ENCODE data around the gene SMIM20.

Gene SMIM20

DNA sequence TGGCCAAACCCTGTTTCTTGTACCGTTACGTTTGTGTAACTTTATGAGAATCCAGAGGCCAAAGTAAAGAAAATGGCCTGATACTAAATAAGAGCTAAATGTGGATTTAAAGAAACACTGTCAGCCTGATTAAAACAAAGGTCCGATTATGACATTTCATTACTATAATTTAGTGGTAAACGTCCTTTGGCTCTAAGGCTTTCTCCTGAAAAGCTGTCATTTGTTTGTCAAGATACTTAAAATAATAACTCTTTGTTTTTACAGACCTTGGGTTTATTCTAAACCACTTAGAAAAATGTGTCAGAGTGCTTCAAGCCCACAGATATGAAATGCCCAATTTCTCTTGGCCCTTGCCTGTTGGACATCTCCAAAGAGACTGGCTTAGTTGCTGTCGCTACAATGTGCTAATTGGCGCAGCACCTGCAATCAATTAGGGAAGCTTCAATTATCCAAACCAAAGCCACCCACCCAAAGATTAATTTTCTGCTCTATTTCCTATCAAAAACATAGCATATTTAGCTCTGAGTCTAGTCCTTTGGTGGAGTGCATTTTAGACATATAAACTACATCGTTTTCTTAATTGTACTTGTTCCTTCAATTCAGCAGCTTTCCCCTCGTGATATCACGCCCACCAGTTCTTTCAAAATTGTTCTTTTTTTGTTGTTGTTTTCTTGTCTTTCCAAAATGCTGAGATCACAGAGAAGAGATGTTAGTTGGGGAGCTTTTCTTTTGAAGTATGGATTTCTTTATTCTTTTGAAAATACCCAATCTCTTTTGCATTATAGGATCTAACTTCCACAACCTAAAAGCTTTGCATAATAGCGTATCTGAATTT is 13.6 kb downstream of the SMIM20 start:
- H3K36me3 ChIP-seq (ENCODE audit: insufficient read depth, low read length) = no peaks in the 10 kb centered on the region
- H3K9ac ChIP-seq (ENCODE audit: low read depth, low read length) = no peak overlapping the region
- peaks cover 7% of the 10 kb centered on the region; the same call in 1 of the 2 replicates for H3K4me1 ChIP-seq (ENCODE audit: insufficient read depth, low read length)
- H3K9me3 ChIP-seq (ENCODE audit: control insufficient read depth, insufficient read depth, low read length) = no peaks in the 10 kb centered on the region

DNA sequence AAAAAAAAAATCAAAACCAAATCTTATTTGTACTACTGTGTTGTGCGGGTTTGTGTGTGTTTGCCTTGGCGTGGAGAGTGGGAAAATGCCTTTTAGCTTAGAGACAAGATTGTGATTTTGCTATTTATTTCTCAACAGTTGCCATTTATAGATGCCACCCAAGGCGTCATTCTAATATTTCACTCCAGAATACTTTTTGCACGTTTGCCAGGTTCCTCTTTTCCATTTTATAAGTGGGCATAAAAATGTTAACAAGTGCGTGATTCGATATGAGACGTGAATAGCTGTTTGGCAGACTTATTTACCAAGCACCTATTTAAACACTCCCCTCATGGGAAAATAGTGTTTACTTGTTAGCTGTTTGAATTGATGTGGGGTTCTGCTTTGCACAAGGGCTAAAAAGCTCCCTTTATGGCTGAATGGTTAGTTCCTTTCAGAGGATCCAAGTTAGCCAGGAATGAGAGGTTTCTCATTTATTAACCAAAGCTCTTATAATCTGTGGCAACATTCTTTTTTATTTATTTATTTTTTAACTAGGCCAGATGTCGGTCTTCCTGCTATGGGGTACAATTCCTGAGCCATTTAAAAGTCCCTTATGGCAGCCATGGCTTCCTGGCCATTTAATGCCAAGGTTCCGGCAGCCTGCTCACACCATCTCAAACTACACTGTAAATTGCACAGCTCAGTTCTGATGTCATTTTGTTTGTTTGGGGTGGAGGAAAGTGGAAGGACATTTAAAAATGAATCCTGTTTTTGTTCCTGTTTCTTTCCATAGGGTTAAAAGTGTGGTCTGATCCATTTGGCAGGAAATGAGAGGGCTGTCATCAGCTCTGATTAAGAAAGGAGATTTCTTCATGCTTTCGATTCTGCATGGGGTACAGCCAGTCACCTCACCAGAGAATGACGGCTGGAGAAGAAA is 14.6 kb downstream of the SMIM20 start:
- no peaks in the 10 kb centered on the region for H3K9me3 ChIP-seq (ENCODE audit: control insufficient read depth, insufficient read depth, low read length)
- H3K4me1 ChIP-seq (ENCODE audit: insufficient read depth, low read length) = peaks cover 7% of the 10 kb centered on the region; the same call in 1 of the 2 replicates
- no peak overlapping the region for H3K9ac ChIP-seq (ENCODE audit: low read depth, low read length)
- H3K36me3 ChIP-seq (ENCODE audit: insufficient read depth, low read length) = no peaks in the 10 kb centered on the region

DNA sequence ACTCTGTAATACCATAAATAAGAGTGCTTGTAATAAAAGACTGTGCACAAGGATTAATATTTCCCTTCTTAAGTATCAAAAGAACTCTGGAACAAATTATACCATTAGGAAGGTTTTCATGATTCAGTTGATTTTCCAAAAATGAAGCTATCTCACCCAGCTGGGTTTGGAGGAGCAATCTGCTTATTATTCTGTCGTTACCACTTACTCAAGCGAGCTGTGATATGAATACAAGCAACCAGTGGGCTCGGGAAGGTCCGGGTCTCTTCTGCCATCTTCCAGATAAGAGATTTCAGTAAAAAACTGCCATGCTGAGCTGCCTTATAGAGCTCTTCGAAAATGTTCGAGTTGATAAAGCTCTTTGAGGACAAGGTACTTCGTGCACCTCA is 15.3 kb downstream of the SMIM20 start:
- H3K4me1 ChIP-seq (ENCODE audit: insufficient read depth, low read length) = peaks cover 7% of the 10 kb centered on the region; the same call in 1 of the 2 replicates
- no peak overlapping the region for H3K9ac ChIP-seq (ENCODE audit: low read depth, low read length)
- no peaks in the 10 kb centered on the region for H3K36me3 ChIP-seq (ENCODE audit: insufficient read depth, low read length)
- H3K9me3 ChIP-seq (ENCODE audit: control insufficient read depth, insufficient read depth, low read length) = no peaks in the 10 kb centered on the region

DNA sequence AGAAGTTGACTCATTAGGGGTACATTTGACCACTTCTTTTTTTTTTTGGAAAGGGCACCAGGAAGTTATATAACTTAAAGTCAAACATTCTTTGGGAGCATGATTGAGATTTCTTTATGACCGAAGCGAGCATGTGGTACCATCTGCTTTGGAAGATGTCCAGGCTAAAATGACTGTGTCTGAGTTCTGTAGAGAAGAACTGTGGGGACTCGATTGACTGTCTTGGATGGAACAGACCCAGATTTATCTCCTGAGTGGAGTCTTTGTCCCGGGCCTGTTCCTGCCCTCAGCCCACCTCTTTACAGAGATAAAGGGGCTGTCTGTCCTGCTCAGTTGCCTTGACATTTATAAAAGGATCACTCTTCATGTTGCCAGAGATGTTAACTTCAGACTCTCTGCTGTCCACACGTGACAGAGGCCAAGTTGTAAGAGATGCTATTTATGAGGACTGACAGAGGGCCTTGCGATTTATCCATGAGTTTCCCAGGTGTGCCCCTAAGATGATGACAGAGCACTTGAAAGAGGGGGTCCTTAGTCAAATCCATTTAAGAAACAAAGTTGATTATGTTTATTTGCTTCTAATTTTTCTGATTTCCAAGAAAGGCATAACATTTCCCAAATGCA is 16.8 kb downstream of the SMIM20 start:
- peaks cover 7% of the 10 kb centered on the region; the same call in 1 of the 2 replicates for H3K4me1 ChIP-seq (ENCODE audit: insufficient read depth, low read length)
- H3K36me3 ChIP-seq (ENCODE audit: insufficient read depth, low read length) = no peaks in the 10 kb centered on the region
- H3K9ac ChIP-seq (ENCODE audit: low read depth, low read length) = no peak overlapping the region
- H3K9me3 ChIP-seq (ENCODE audit: control insufficient read depth, insufficient read depth, low read length) = no peaks in the 10 kb centered on the region

DNA sequence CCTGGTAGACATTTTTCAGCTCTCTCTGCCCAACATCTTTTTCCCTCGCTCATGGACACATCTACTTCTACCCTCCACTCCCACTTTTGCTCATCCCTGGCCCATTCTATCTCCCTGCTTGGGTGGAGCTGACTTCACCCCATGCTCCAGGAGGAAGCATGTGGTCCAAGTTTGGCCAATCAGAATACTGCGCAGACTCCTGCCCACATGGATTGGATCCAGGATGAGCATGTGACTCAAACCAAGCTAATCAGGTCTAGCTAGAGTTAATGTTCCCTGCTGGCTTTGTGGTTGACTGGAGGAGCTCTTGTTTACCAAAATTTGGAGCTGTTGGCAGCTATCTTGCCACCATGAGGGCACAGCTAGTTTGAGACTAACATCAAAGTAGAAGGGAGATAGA is 22.7 kb downstream of the SMIM20 start:
- no peak overlapping the region for H3K9ac ChIP-seq (ENCODE audit: low read depth, low read length)
- no peaks in the 10 kb centered on the region for H3K36me3 ChIP-seq (ENCODE audit: insufficient read depth, low read length)
- H3K4me1 ChIP-seq (ENCODE audit: insufficient read depth, low read length) = no peaks in the 10 kb centered on the region
- no peaks in the 10 kb centered on the region for H3K9me3 ChIP-seq (ENCODE audit: control insufficient read depth, insufficient read depth, low read length)

DNA sequence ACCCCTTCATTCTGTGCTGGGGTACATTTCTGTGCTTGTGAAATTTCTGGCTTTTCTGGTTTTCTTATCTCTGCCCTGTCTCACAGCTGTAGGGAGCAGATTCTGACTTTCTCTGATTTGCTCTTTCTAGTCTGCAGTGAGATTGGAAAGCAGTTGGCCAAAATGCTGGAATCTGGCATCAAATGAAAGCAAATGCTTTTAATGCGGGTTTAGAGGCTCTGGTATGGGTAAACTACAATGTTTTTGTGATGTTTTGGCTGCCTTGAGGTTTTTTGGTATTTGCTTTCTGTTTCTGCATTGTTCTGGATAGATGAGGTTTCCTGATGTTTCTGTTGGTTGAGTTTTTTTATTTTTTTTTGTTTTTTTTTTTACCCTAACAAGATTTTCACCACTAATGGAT is 23.8 kb downstream of the SMIM20 start:
- no peaks in the 10 kb centered on the region for H3K9me3 ChIP-seq (ENCODE audit: control insufficient read depth, insufficient read depth, low read length)
- no peak overlapping the region for H3K9ac ChIP-seq (ENCODE audit: low read depth, low read length)
- H3K36me3 ChIP-seq (ENCODE audit: insufficient read depth, low read length) = no peaks in the 10 kb centered on the region
- H3K4me1 ChIP-seq (ENCODE audit: insufficient read depth, low read length) = no peaks in the 10 kb centered on the region

DNA sequence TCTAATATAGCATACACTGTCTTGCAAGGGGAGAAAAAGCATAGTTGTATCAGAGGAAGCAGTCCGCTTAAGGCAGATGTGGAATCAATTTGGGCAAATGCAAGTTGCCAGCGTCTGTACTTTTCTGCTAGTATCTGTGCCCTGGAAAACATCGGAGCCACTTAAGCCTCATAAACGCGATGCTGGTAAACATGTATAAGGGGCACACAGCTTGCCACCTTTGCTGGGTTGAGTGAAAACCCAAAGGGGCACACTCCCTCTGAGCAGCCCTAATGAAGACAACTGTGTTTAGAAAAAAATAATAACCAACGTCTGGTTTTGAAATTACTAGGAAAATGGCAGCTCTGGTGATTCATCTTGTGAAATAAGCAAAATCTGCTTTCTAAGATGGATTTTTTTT is 24.3 kb downstream of the SMIM20 start:
- Histone ChIP-seq H3K9me3 (ENCODE audit: control insufficient read depth, insufficient read depth, low read length) (no peaks in the 10 kb centered on the region), H3K4me1 (ENCODE audit: insufficient read depth, low read length) (no peaks in the 10 kb centered on the region), H3K9ac (ENCODE audit: low read depth, low read length) (no peak overlapping the region), H3K36me3 (ENCODE audit: insufficient read depth, low read length) (no peaks in the 10 kb centered on the region)

DNA sequence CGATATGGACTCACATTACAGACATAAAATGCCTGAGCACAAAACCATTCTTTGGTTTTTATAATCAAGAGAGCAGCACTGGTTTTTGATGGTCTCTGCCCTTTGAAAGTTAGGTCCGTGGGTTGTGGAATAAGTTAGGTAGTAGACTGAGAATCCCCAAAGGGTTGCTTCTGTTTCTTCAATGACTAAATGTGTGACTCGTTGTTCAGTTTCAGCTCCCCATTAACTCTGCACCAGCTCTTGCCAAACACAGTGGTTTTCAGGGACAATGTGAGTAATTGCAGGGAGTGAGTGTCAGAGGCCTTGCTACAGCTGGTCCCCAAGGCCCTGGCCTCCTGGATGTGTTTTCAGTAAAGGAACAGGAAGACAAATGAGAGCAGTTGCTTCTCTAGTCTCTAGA is 24.8 kb downstream of the SMIM20 start:
- Histone ChIP-seq H3K9ac (ENCODE audit: low read depth, low read length) (no peak overlapping the region), H3K4me1 (ENCODE audit: insufficient read depth, low read length) (no peaks in the 10 kb centered on the region), H3K36me3 (ENCODE audit: insufficient read depth, low read length) (no peaks in the 10 kb centered on the region), H3K9me3 (ENCODE audit: control insufficient read depth, insufficient read depth, low read length) (no peaks in the 10 kb centered on the region)

DNA sequence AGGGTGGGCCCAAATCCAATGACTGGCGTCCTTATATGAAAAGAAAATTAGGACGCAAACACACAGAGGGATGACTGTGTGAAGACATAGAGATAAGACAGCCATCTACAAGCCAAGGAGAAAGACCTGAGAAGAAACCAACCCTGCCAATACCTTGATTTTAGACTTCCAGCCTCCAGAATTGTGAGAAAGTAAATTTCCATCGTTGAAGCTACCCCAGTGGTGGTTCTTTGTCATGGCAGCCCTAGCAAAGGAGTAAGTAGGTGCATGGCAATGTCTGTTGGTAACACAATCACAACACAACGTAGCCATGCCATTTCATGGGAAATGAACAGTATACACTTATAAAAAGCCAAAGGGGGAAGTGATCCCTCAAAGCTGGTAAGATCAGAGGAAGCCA is 25.3 kb downstream of the SMIM20 start:
- Histone ChIP-seq H3K36me3 (ENCODE audit: insufficient read depth, low read length) (no peaks in the 10 kb centered on the region), H3K9ac (ENCODE audit: low read depth, low read length) (no peak overlapping the region), H3K4me1 (ENCODE audit: insufficient read depth, low read length) (no peaks in the 10 kb centered on the region), H3K9me3 (ENCODE audit: control insufficient read depth, insufficient read depth, low read length) (no peaks in the 10 kb centered on the region)

DNA sequence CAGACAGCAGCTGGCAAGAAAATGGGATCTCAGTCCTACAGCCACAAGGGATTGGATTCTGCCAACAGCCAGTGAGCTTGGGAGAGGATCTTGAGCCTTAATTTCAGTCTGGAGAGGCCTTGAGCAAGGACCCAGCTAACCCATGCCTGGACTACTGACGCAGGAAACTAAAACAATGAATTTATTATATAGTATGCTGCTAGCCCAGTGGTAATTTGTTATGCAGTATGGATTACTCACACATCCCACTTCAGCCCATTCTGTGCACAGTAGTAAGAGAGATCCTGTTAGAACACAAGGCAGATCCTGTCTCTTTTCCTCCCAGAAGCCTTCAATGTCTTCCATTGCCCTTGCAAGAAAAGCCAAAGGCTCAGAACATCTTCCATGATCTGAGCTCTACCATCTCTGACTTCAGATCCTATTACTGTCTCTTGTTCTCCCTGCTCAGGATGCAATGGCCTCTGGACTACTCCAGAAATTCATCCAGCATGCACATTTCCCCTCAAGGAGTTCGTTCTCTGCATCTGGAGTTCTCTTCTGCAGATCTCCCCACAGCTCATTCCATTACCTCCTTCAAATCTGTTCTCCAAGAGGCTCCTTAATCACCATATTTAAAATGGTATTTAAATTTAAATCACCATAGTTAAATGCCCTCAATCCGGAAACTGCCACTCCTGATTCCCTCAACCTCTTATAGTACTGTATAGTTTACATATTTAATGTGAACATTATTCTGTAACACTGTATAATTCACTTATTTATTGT is 27.6 kb downstream of the SMIM20 start:
- H3K9me3 ChIP-seq (ENCODE audit: control insufficient read depth, insufficient read depth, low read length) = no peaks in the 10 kb centered on the region
- H3K9ac ChIP-seq (ENCODE audit: low read depth, low read length) = no peak overlapping the region
- no peaks in the 10 kb centered on the region for H3K36me3 ChIP-seq (ENCODE audit: insufficient read depth, low read length)
- no peaks in the 10 kb centered on the region for H3K4me1 ChIP-seq (ENCODE audit: insufficient read depth, low read length)

DNA sequence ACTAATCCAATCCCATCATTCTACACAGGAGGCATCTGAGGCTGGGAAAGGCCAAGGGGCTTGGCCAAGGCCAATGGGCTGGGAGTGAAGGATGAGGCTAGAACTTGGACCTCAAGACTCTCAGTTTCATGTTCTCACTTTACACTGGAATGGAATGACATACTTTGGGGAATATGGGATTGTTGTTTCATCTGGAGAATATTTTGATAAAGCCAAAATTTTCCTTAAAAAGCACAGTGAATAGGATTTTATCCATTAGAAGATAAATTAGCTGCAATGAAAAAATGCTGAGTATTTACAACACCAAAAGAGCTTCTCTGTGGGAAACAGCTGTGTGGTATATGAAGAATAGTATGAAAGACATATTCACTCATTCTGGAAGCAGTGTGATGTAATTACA is 29.3 kb downstream of the SMIM20 start:
- H3K9me3 ChIP-seq (ENCODE audit: control insufficient read depth, insufficient read depth, low read length) = no peaks in the 10 kb centered on the region
- H3K36me3 ChIP-seq (ENCODE audit: insufficient read depth, low read length) = no peaks in the 10 kb centered on the region
- no peaks in the 10 kb centered on the region for H3K4me1 ChIP-seq (ENCODE audit: insufficient read depth, low read length)
- no peak overlapping the region for H3K9ac ChIP-seq (ENCODE audit: low read depth, low read length)

DNA sequence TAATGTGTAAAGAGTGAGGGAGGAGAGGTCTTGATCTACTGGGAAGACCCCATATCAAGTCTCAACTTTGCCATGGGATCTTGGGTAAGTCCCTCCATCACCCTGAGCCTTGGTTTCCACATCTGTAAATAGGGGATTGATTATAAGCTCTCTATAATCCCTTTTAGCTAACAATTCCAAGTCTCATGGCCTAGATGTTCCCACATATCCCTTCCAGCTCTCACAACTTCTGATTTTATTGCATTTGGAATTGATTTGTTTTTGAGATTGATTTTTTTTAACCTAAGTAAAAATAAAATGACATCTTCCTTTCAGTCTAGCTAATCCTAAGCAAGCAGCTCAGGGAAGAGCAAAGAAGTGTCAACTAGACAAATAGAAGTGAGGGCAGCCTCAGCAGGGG is 29.8 kb downstream of the SMIM20 start:
- H3K36me3 ChIP-seq (ENCODE audit: insufficient read depth, low read length) = no peaks in the 10 kb centered on the region
- no peak overlapping the region for H3K9ac ChIP-seq (ENCODE audit: low read depth, low read length)
- H3K9me3 ChIP-seq (ENCODE audit: control insufficient read depth, insufficient read depth, low read length) = no peaks in the 10 kb centered on the region
- H3K4me1 ChIP-seq (ENCODE audit: insufficient read depth, low read length) = no peaks in the 10 kb centered on the region

DNA sequence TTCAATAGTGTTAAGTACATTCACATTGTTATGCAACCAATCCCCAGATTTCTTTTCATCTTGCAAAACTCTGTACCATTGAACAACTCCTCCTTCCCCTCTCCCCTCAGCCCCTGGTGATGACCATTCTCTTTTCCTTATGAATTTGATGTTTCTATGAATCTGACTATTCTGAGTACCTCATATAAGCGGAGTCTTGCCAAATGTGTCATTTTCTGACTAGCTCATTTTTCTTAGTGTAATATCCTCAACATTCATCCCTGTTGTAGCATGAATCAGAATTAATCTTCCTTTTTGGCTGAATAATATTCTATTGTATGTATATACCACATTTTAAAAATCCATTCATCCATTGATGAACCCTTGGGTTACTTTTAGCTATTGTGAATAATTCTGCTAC is 34.0 kb downstream of the SMIM20 start:
- H3K9me3 ChIP-seq (ENCODE audit: control insufficient read depth, insufficient read depth, low read length) = no peaks in the 10 kb centered on the region
- no peaks in the 10 kb centered on the region for H3K36me3 ChIP-seq (ENCODE audit: insufficient read depth, low read length)
- H3K9ac ChIP-seq (ENCODE audit: low read depth, low read length) = no peak overlapping the region
- peaks cover 19% of the 10 kb centered on the region for H3K4me1 ChIP-seq (ENCODE audit: insufficient read depth, low read length)

DNA sequence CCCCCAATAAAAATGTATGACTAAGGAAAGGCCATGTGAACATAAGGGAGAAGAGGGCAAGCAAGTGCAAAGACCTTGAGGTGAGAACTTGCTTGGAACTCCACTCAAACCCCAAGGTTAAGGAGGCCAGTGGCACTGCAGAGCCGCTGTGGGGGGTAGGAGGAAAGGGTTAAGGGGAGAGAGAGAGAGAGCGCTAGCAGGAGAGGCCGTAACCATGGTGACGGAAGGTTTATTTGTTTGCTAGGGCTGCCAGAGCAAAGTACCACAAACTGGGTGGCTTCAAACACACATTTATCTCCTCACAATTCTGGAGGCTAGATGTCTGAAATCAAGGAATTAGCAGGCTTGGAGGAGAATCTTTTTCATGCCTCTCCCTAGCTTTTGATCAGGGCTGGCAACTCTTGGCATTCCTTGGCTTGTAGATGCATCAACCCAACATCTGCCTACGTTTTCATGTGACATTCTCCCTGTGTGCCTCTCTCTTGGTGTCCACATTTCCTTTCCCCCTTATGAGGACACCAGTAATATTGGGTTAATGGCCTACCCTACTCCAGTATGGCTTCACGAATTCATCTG is 35.2 kb downstream of the SMIM20 start:
- no peaks in the 10 kb centered on the region for H3K36me3 ChIP-seq (ENCODE audit: insufficient read depth, low read length)
- H3K9ac ChIP-seq (ENCODE audit: low read depth, low read length) = no peak overlapping the region
- no peaks in the 10 kb centered on the region for H3K9me3 ChIP-seq (ENCODE audit: control insufficient read depth, insufficient read depth, low read length)
- H3K4me1 ChIP-seq (ENCODE audit: insufficient read depth, low read length) = peaks cover 27% of the 10 kb centered on the region
